Ramos (cell line): Measurements from ENCODE around the gene SMPDL3B.

Source experiments
- in situ Hi-C: fragments of 300-500 bp; cut with MboI; formaldehyde crosslinking; loops from one replicate; pipeline ENCODE4 v1.14.3; 2022; ENCODE audit warnings: low sequenced_read_pairs; ENCODE audit not compliant: unreplicated experiment

SMPDL3B gene

DNA sequence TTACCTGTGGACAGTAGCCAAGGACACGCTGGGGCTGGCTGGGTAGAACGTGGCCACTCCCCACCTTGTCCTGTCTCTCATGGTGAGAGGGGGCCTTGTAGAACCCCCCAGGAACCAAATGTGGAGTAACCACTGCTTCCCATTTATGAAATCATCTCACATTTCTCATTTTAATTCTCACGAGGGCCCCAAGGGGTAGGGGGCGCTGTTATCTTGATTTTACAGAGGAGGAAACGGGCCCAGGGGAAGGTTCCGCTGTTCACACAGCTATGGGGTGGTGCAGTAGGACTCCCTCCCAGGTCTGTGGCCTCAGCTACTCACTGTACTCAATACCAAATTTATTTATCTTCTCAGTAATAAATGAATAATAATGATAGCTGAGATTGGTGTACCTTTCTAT is 5.5 kb downstream of the SMPDL3B start:
- in situ Hi-C loops, result no loop called here

GRCh38 chr1:27940870-27941560 is 6.2 kb downstream of the SMPDL3B start:
- in situ Hi-C loops, result no loop called here

- in situ Hi-C loops, result no loop called here
These were observed 7.1 kb downstream of the SMPDL3B start for GRCh38 chr1:27941671-27942540.

DNA sequence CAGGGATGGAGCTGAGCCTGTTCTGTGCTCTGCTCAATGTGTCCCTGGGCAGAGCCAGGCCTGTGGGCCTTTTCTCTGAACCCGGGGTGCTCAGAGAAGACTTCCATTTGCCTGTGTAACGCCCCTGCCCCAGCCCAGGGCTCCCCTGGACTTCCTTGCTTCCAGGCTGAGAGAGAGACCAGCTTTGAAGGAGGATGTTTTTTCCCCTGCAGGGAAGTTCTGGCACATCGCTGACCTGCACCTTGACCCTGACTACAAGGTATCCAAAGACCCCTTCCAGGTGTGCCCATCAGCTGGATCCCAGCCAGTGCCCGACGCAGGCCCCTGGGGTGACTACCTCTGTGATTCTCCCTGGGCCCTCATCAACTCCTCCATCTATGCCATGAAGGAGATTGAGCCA is 10.2 kb downstream of the SMPDL3B start:
- in situ Hi-C loops, result no loop called here

DNA sequence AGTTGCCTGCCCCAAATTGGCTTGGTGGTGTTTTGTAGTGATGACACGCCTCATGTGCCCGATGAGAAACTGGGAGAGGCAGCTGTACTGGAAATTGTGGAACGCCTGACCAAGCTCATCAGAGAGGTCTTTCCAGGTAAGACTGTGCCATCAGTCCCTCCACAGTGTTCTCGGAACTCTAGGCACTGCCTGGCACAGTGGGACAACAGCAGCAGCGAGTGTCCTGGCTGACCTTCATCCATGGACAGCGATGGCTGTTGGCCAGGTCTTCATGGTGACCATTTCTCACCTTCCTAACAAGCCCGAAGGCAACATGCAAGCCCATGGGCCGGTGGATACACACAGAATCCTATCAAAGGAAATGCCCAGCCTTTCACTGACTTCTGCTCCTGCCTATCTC is 14.2 kb downstream of the SMPDL3B start:
- in situ Hi-C loops, result no loop called here

- in situ Hi-C loops, result loop anchor here (10.0 kb wide), 1 partner anchor 277 kb away; the partner anchor contains the start of gene IFI6
These were observed 16.6 kb downstream of the SMPDL3B start for GRCh38 chr1:27951396-27951795.

DNA sequence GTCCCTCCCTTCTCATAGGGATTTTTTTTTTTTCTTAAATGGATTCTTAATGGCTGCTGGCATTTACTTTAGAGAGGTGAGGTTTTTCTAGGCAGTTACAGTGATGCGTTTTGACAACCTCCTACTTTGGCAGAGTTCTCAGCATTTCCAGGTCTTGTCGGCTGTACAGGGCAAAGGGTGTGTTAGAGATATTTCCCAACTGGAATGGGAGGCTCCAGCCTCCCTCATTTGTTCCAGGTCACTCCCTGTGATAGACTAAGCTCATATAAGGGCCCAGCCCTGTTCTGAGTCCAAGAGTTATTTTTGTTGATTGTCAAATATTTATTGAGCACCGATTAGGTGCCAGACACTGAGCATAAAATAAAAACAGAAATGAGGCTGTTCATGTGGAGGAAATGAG is 17.3 kb downstream of the SMPDL3B start:
- in situ Hi-C loops, result loop anchor here (10.0 kb wide), 1 partner anchor 277 kb away; the partner anchor contains the start of gene IFI6

GRCh38 chr1:27954186-27954585 is 19.4 kb downstream of the SMPDL3B start:
- in situ Hi-C loops, result loop anchor here (10.0 kb wide), 1 partner anchor 279 kb away; the partner anchor contains the start of gene IFI6

GRCh38 chr1:27955076-27955475 is 20.3 kb downstream of the SMPDL3B start:
- in situ Hi-C loops, result loop anchor here (10.0 kb wide), 1 partner anchor 280 kb away; the partner anchor contains the start of gene IFI6

- in situ Hi-C loops, result loop anchor here (10.0 kb wide), 1 partner anchor 282 kb away; the partner anchor contains the start of gene IFI6
These were observed 22.0 kb downstream of the SMPDL3B start for GRCh38 chr1:27956761-27957160.

DNA sequence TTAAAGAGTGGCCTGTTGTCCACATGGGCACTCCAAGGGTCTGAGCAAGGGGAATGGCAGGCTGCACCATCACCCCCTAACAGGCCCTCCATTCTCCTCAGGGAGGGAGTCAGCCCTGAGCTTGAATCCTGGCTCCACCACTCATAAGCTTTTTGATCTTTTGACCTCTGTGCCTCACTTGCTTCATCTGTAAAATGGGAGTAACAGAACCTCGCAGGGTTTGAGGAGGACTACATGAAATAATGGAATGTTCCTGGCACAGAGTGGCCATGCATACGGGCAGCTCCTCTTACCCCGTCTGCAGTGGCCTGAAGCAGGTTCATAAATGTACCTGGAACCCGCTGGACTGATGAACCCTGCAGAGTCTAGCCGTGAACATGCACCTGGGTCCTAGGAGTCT is 22.9 kb downstream of the SMPDL3B start:
- in situ Hi-C loops, result loop anchor here (10.0 kb wide), 1 partner anchor 283 kb away; the partner anchor contains the start of gene IFI6

DNA sequence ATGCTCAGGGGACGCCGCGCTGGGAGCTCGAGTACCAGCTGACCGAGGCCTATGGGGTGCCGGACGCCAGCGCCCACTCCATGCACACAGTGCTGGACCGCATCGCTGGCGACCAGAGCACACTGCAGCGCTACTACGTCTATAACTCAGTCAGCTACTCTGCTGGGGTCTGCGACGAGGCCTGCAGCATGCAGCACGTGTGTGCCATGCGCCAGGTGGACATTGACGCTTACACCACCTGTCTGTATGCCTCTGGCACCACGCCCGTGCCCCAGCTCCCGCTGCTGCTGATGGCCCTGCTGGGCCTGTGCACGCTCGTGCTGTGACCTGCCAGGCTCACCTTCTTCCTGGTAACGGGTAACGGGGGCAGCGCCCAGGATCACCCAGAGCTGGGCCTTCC is 23.7 kb downstream of the SMPDL3B start:
- in situ Hi-C loops, result loop anchor here (10.0 kb wide), 1 partner anchor 284 kb away; the partner anchor contains the start of gene IFI6

DNA sequence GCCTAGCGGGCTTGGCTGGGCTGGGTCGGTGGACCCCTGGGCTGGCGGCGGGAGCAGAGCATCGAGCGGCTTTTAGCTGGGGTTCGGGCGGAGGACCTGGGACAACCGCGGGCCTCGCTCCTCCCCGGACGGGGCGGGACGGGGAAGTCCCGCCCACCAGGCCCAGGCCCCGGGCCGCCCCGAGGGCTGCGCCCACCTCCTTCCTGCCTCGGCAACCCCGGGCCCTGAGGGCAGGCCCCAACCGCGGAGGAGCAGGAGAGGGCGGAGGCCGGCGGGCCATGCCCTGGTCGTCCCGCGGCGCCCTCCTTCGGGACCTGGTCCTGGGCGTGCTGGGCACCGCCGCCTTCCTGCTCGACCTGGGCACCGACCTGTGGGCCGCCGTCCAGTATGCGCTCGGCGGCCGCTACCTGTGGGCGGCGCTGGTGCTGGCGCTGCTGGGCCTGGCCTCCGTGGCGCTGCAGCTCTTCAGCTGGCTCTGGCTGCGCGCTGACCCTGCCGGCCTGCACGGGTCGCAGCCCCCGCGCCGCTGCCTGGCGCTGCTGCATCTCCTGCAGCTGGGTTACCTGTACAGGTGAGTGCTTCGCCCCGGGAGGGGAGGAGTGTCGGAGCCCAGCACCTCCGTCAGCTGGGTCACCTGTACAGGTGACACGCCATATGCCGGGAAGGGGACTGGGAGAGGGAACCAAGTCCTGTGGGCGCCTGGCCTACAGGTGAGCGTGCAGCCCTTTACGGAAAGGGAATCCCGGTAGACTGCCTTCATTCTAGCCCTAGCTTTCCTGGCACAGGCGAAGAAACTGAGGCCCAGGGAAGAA is 25.2 kb downstream of the SMPDL3B start, which contains the start of gene XKR8:
Gene XKR8, plus strand, starts transcription at position 182 of the 812 bp plus-strand sequence. Its CDS starts 97 bp downstream, at position 279.
- in situ Hi-C loops, result loop anchor here (10.0 kb wide), 1 partner anchor 285 kb away; the partner anchor contains the start of gene IFI6

- in situ Hi-C loops, result no loop called here
These were observed 26.2 kb downstream of the SMPDL3B start for GRCh38 chr1:27960762-27961645.

DNA sequence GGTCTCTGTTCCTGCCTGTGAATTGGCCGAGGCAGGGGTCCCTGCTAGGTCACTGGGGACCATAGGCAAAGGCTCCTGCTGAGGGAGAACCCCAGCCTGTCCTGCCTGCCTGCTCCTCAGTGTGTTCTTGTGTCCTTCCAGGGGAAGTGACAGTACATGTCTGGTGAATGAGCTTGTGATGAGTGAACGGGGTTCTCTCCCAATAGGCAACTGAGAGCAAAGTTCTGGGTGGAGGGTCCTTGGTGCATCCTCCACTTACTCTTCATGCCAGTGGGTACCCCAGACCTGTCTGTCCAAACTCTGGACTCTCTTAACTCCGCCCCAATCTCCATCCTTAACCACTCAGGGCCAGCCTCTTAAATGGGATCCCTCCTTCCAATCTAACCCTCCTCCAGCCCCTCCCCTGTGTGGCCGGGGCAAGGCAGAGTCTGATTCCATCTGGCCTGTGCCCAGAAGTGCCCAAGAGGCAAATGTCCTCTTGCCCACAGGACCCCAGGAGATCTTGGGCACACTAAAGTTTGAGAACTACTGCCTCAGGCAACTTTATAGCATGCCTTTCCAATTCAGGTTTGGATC is 26.9 kb downstream of the SMPDL3B start:
- in situ Hi-C loops, result no loop called here

DNA sequence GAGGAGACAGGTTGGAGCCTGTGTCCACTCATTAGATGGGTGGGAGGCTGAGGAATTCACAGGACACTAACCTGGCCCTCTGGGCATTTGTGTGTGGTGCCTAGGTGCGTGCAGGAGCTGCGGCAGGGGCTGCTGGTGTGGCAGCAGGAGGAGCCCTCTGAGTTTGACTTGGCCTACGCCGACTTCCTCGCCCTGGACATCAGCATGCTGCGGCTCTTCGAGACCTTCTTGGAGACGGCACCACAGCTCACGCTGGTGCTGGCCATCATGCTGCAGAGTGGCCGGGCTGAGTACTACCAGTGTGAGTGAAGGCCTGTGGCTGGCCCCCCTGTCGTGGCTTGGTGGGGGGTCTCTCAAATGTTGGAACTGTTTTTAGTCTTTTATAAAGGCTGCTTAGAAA is 28.6 kb downstream of the SMPDL3B start:
- in situ Hi-C loops, result no loop called here

- in situ Hi-C loops, result loop anchor here (5.0 kb wide), 1 partner anchor 104 kb away; no protein-coding TSS in a partner anchor
These were observed 31.8 kb downstream of the SMPDL3B start for GRCh38 chr1:27966402-27967105.
